Neural cell (in vitro differentiated cells): ENCODE results near the gene CIRBP. TPM values are rescaled to one million over a fixed set of nuclear protein-coding genes. Genes with fewer than 3 reads are reported as not detected.

Source experiments
- H2AFZ ChIP-seq: fragments of 200-600, 300-800 bp; sonication (generic), shearing (Covaris generic); 2 replicates; pipeline ENCODE4 v1.6.0; 2014; ENCODE audit warnings: low read depth, mild to moderate bottlenecking, antibody characterized with exemption, low read length, moderate library complexity
- H3F3A ChIP-seq: fragments of 200-600 bp; shearing (Covaris generic); 2 replicates; pipeline ENCODE4 v1.6.1; 2016; ENCODE audit warnings: mild to moderate bottlenecking, moderate library complexity, mixed read lengths, antibody characterized with exemption, low read length; ENCODE audit not compliant: insufficient read depth, poor library complexity, severe bottlenecking
- H3K27ac ChIP-seq: fragments of 200-600, 300-800 bp; sonication (generic), shearing (Covaris generic); 2 replicates; pipeline ENCODE4 v1.5.1; 2014; ENCODE audit warnings: mild to moderate bottlenecking, low read length, moderate library complexity
- H3K27me3 ChIP-seq: fragments of 300-800, 200-600 bp; sonication (generic), shearing (Covaris generic); 2 replicates; pipeline ENCODE4 v1.6.0; 2014; ENCODE audit warnings: mild to moderate bottlenecking, low read depth, low read length, moderate library complexity; ENCODE audit not compliant: insufficient read depth
- H3K36me3 ChIP-seq: fragments of 300-800, 200-600 bp; sonication (generic), shearing (Covaris generic); 2 replicates; pipeline ENCODE4 v1.5.1; 2014; ENCODE audit warnings: mild to moderate bottlenecking, antibody characterized with exemption, low read length, moderate library complexity; ENCODE audit not compliant: insufficient read depth
- H3K4me2 ChIP-seq: fragments of 300-800, 200-600 bp; sonication (generic), shearing (Covaris generic); 2 replicates; pipeline ENCODE4 v1.6.0; 2014; ENCODE audit warnings: mild to moderate bottlenecking, low read length
- H3K4me3 ChIP-seq: fragments of 300-800, 200-600 bp; sonication (generic), shearing (Covaris generic); 2 replicates; pipeline ENCODE4 v1.5.1; 2014; ENCODE audit warnings: mild to moderate bottlenecking, low read length, moderate library complexity
- H3K79me2 ChIP-seq: fragments of 200-600 bp; shearing (Covaris generic); replicated peaks from 2 replicates; pipeline ENCODE4 v1.6.0; 2014; ENCODE audit warnings: mild to moderate bottlenecking, low read length, moderate library complexity; ENCODE audit not compliant: insufficient read depth
- H3K9ac ChIP-seq: fragments of 300-800, 200-600 bp; sonication (generic), shearing (Covaris generic); 2 replicates; pipeline ENCODE4 v1.6.1; 2016; ENCODE audit warnings: mild to moderate bottlenecking, low read length, mixed read lengths
- H3K9me2 ChIP-seq: fragments of 200-600 bp; shearing (Covaris generic); 2 replicates; pipeline ENCODE4 v1.6.1; 2016; ENCODE audit warnings: mild to moderate bottlenecking, low read length, mixed read lengths; ENCODE audit not compliant: insufficient read depth
- H3K9me3 ChIP-seq: fragments of 200-600, 300-800 bp; sonication (generic), shearing (Covaris generic); 2 replicates; pipeline ENCODE4 v1.6.1; 2016; ENCODE audit warnings: mild to moderate bottlenecking, mixed run types, low read length, moderate library complexity, mixed read lengths
- H4K20me1 ChIP-seq: fragments of 200-600 bp; shearing (Covaris generic); 2 replicates; pipeline ENCODE4 v1.6.1; 2016; ENCODE audit warnings: mild to moderate bottlenecking, mixed run types; ENCODE audit not compliant: insufficient read depth
- MXI1 ChIP-seq: fragments of 450-650 bp; conservative IDR thresholded peaks from 2 replicates; pipeline ENCODE4 v1.6.1; 2014; ENCODE audit warnings: antibody characterized with exemption, mild to moderate bottlenecking; ENCODE audit not compliant: poor library complexity, severe bottlenecking
- RAD21 ChIP-seq: fragments of 450-650 bp; conservative IDR thresholded peaks from 2 replicates; pipeline ENCODE4 v1.6.1; 2014; ENCODE audit warnings: antibody characterized with exemption, mild to moderate bottlenecking, moderate library complexity
- polyA plus RNA-seq: library from polyadenylated mRNA; depleted of rRNA; stranded (reverse); fragments of >200 nt; gene quantifications from 2 replicates; pipeline ENCODE4 v1.2.3, GENCODE V29; 2014
- TF ChIP-seq, protein P1 (sequence below): fragments of 450-650 bp; IDR thresholded peaks from 2 replicates; pipeline ENCODE4 v1.5.1; 2014; ENCODE audit warnings: antibody characterized with exemption, mild to moderate bottlenecking, moderate library complexity; ENCODE audit not compliant: poor library complexity, severe bottlenecking

Gene CIRBP
- polyA plus RNA-seq, 1 donor from 2014 or later, result 1,663 TPM

DNA sequence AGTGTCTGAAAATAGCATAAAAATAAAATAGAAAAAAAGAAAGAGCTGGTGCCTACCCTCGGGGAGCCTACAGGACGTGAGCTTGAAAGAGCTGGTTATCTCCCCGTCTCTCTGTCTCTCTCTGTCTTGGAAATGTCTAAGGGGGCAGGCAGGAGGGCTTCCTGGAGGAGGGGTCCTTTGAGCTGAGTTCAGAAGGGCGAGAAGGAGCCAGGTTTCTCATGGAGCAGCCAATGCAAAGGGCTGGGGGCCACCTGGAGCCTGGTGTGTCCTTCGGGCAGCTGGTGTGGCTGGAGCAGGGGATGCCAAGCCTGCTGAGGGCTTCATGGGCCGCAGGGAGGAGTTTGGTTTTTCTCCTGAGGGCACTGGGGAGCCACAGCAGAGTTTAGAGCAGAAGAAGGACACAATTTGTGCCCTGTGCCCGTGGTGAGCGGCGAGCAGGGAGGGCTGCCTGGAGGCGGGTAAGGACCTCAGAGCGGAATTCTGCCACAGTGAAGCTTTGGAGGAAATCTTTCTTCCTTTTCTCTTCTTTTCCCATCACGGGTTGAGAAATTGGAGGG lies 55.2 kb downstream of the CIRBP start:
- H4K20me1 ChIP-seq, result no peaks in the 10 kb centered on the region
- no peak overlapping the region for H2AFZ ChIP-seq
- no peak overlapping the region for H3K9ac ChIP-seq
- H3K4me2 ChIP-seq, result no peak overlapping the region
- TF ChIP-seq RAD21 (no peak), MXI1 (no peak)
- TF ChIP-seq, protein P1, sequence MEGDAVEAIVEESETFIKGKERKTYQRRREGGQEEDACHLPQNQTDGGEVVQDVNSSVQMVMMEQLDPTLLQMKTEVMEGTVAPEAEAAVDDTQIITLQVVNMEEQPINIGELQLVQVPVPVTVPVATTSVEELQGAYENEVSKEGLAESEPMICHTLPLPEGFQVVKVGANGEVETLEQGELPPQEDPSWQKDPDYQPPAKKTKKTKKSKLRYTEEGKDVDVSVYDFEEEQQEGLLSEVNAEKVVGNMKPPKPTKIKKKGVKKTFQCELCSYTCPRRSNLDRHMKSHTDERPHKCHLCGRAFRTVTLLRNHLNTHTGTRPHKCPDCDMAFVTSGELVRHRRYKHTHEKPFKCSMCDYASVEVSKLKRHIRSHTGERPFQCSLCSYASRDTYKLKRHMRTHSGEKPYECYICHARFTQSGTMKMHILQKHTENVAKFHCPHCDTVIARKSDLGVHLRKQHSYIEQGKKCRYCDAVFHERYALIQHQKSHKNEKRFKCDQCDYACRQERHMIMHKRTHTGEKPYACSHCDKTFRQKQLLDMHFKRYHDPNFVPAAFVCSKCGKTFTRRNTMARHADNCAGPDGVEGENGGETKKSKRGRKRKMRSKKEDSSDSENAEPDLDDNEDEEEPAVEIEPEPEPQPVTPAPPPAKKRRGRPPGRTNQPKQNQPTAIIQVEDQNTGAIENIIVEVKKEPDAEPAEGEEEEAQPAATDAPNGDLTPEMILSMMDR, result no peak
- H3K27me3 ChIP-seq, result no peaks in the 10 kb centered on the region
- H3K27ac ChIP-seq, result no peak overlapping the region
- no peaks in the 10 kb centered on the region for H3K9me2 ChIP-seq
- no peaks in the 10 kb centered on the region for H3F3A ChIP-seq
- H3K36me3 ChIP-seq, result no peaks in the 10 kb centered on the region
- no peak overlapping the region for H3K4me3 ChIP-seq
- H3K79me2 ChIP-seq, result no peaks in the 10 kb centered on the region
- H3K9me3 ChIP-seq, result no peaks in the 10 kb centered on the region

Other genes starting within 250 kb of the CIRBP start
- gene TMEM259, start 248.2 kb upstream of the CIRBP start, polyA plus RNA-seq, result 176 and 208 TPM in 2 replicates
- not detected in 2 replicates for gene RNU6-2, start 247.8 kb upstream of the CIRBP start, polyA plus RNA-seq
- 42.8 and 45.3 TPM in 2 replicates for gene CNN2, start 242.7 kb upstream of the CIRBP start, polyA plus RNA-seq
- gene ABCA7, start 229.2 kb upstream of the CIRBP start, polyA plus RNA-seq, result 51.8 and 75.2 TPM in 2 replicates
- gene ARHGAP45, start 202.2 kb upstream of the CIRBP start, polyA plus RNA-seq, result 2.8 and 3.3 TPM in 2 replicates
- 168 and 172 TPM in 2 replicates for gene POLR2E, start 174.0 kb upstream of the CIRBP start, polyA plus RNA-seq
- 713 and 812 TPM in 2 replicates for gene GPX4, start 165.3 kb upstream of the CIRBP start, polyA plus RNA-seq
- 4.8 and 5.2 TPM in 2 replicates for gene SBNO2, start 95.1 kb upstream of the CIRBP start, polyA plus RNA-seq
- 51.6 and 62.5 TPM in 2 replicates for gene STK11, start 63.6 kb upstream of the CIRBP start, polyA plus RNA-seq
- 18.2 and 24.5 TPM in 2 replicates for gene CBARP, start 31.3 kb upstream of the CIRBP start, polyA plus RNA-seq
- gene ATP5F1D, start 27.6 kb upstream of the CIRBP start, polyA plus RNA-seq, result 22.8 and 47.8 TPM in 2 replicates
- gene MIDN, start 20.7 kb upstream of the CIRBP start, polyA plus RNA-seq, result 24.8 and 28.3 TPM in 2 replicates
- gene FAM174C, start 6.2 kb downstream of the CIRBP start, polyA plus RNA-seq, result 21.7 and 28.4 TPM in 2 replicates
- gene EFNA2, start 16.5 kb downstream of the CIRBP start, polyA plus RNA-seq, result 9.8 and 10.3 TPM in 2 replicates
- 192 and 196 TPM in 2 replicates for gene NDUFS7, start 114.6 kb downstream of the CIRBP start, polyA plus RNA-seq
- gene GAMT, start 132.2 kb downstream of the CIRBP start, polyA plus RNA-seq, result 32.5 and 54.1 TPM in 2 replicates
- 60.5 and 95.2 TPM in 2 replicates for gene DAZAP1, start 138.3 kb downstream of the CIRBP start, polyA plus RNA-seq
- 452 and 591 TPM in 2 replicates for gene RPS15, start 169.1 kb downstream of the CIRBP start, polyA plus RNA-seq
- gene APC2, start 180.8 kb downstream of the CIRBP start, polyA plus RNA-seq, result 50.5 and 79.7 TPM in 2 replicates
- gene C19orf25, start 209.9 kb downstream of the CIRBP start, polyA plus RNA-seq, result 80.2 and 108 TPM in 2 replicates
- gene PCSK4, start 221.0 kb downstream of the CIRBP start, polyA plus RNA-seq, result 11.8 and 24.1 TPM in 2 replicates
- gene REEP6, start 221.8 kb downstream of the CIRBP start, polyA plus RNA-seq, result 10.7 and 17.0 TPM in 2 replicates
- not detected in 2 replicates for gene ADAMTSL5, start 243.7 kb downstream of the CIRBP start, polyA plus RNA-seq